IMR-90 (cell line): ENCODE results near the gene BTG4. TPM values are rescaled to one million over a fixed set of nuclear protein-coding genes. Genes with fewer than 3 reads are reported as not detected.

ENCODE experiments used
- ATAC-seq: fragments of 200-7000 bp; cut with Tn5 transposase; 2 replicates; pipeline ENCODE4 v1.9.1; 2020; ENCODE audit warnings: low read depth, mild to moderate bottlenecking, moderate library complexity
- BruUV-seq: library from RNA; stranded (reverse); fragments of 400-500 nt; replicated peaks from 2 replicates; lab custom pipeline; 2021; lab: Mats Ljungman, UMichigan
- CTCF ChIA-PET: fragments of 300-600 bp; formaldehyde crosslinking; extraction: SDS; loops from one replicate; lab custom pipeline; 2021; ENCODE audit warnings: antibody characterized with exemption; lab: Yijun Ruan, JAX
- POLR2A ChIA-PET: fragments of 300-600 bp; sonication (Branson Sonifier 250); formaldehyde crosslinking; loops from one replicate; lab custom pipeline; 2022; ENCODE audit warnings: antibody characterized with exemption; ENCODE audit not compliant: unreplicated experiment; lab: Charles Lee
- DNase-seq: peaks from one replicate; pipeline ENCODE4 v3.0.0; 2013
- H2AFZ ChIP-seq: replicated peaks from 2 replicates; pipeline ENCODE3; 2013; ENCODE audit warnings: low read length, mild to moderate bottlenecking; ENCODE audit not compliant: poor library complexity
- H2AK5ac ChIP-seq: 2 replicates; pipeline ENCODE4 v1.6.1; 2013; ENCODE audit warnings: low read depth, low read length, inconsistent platforms
- H2AK9ac ChIP-seq: replicated peaks from 2 replicates; pipeline ENCODE3; 2013; ENCODE audit warnings: mild to moderate bottlenecking, low read depth, low read length, moderate library complexity; ENCODE audit not compliant: poor library complexity
- H2BK120ac ChIP-seq: 2 replicates; pipeline ENCODE4 v1.6.1; 2013; ENCODE audit warnings: low read depth, low read length, inconsistent platforms
- H2BK15ac ChIP-seq: 3 replicates; pipeline ENCODE4 v1.6.1; 2013; ENCODE audit warnings: low read depth, low read length, inconsistent platforms
- H2BK20ac ChIP-seq: 2 replicates; pipeline ENCODE4 v1.6.1; 2013; ENCODE audit warnings: low read depth, mild to moderate bottlenecking, inconsistent platforms, low read length, moderate library complexity
- H2BK5ac ChIP-seq: 2 replicates; pipeline ENCODE4 v1.6.1; 2013; ENCODE audit warnings: mild to moderate bottlenecking, low read depth, low read length, inconsistent platforms; ENCODE audit not compliant: poor library complexity, severe bottlenecking
- H3K14ac ChIP-seq: replicated peaks from 2 replicates; pipeline ENCODE4 v1.6.1; 2013; ENCODE audit warnings: low read depth, low read length, inconsistent platforms
- H3K18ac ChIP-seq: 2 replicates; pipeline ENCODE4 v1.6.1; 2013; ENCODE audit warnings: low read depth, low read length, control low read depth
- H3K23ac ChIP-seq: 2 replicates; pipeline ENCODE4 v1.6.1; 2013; ENCODE audit warnings: low read depth, low read length, inconsistent platforms
- H3K27ac ChIP-seq: 2 replicates; pipeline ENCODE4 v1.5.1; 2013; ENCODE audit warnings: mild to moderate bottlenecking, control low read depth, low read length; ENCODE audit not compliant: insufficient read depth
- H3K27me3 ChIP-seq: 2 replicates; pipeline ENCODE4 v1.6.1; 2013; ENCODE audit warnings: low read length; ENCODE audit not compliant: control insufficient read depth, insufficient read depth
- H3K36me3 ChIP-seq: 2 replicates; pipeline ENCODE4 v1.6.1; 2013; ENCODE audit warnings: low read length, mixed read lengths; ENCODE audit not compliant: control insufficient read depth, insufficient read depth
- H3K4ac ChIP-seq: 2 replicates; pipeline ENCODE4 v1.6.1; 2013; ENCODE audit warnings: low read depth, low read length, inconsistent platforms
- H3K4me1 ChIP-seq: 2 replicates; pipeline ENCODE4 v1.6.1; 2013; ENCODE audit warnings: low read length, mixed read lengths; ENCODE audit not compliant: control insufficient read depth, insufficient read depth
- H3K4me2 ChIP-seq: 2 replicates; pipeline ENCODE4 v1.6.1; 2013; ENCODE audit warnings: low read depth, mild to moderate bottlenecking, control low read depth, low read length, moderate library complexity
- H3K4me3 ChIP-seq: 2 replicates; pipeline ENCODE4 v1.5.1; 2013; ENCODE audit warnings: low read depth, mild to moderate bottlenecking, control low read depth, low read length, moderate library complexity; ENCODE audit not compliant: insufficient read depth
- H3K56ac ChIP-seq: 2 replicates; pipeline ENCODE4 v1.6.1; 2013; ENCODE audit warnings: low read length, inconsistent platforms; ENCODE audit not compliant: insufficient read depth; ENCODE audit errors: extremely low read depth
- H3K79me1 ChIP-seq, 2 experiments: 2 replicates each; pipeline ENCODE4 v1.6.1; 2013; ENCODE audit warnings: low read length in 2 of 2, inconsistent platforms in 1 of 2, low read depth in 1 of 2
- H3K9ac ChIP-seq: 2 replicates; pipeline ENCODE4 v1.6.1; 2013; ENCODE audit warnings: low read depth, low read length, control low read depth
- H3K9me1 ChIP-seq: 2 replicates; pipeline ENCODE4 v1.6.1; 2013; ENCODE audit warnings: low read length, inconsistent platforms; ENCODE audit not compliant: insufficient read depth
- H3K9me3 ChIP-seq: 2 replicates; pipeline ENCODE4 v1.6.1; 2013; ENCODE audit warnings: low read length; ENCODE audit not compliant: control insufficient read depth, insufficient read depth
- H4K20me1 ChIP-seq: 2 replicates; pipeline ENCODE4 v1.6.1; 2013; ENCODE audit warnings: low read length, inconsistent platforms; ENCODE audit not compliant: insufficient read depth
- H4K5ac ChIP-seq: 2 replicates; pipeline ENCODE4 v1.6.1; 2013; ENCODE audit warnings: mild to moderate bottlenecking, low read depth, low read length, control low read depth
- H4K8ac ChIP-seq, 2 experiments: 2 replicates each; pipeline ENCODE4 v1.6.1; 2013; ENCODE audit warnings: low read depth in 2 of 2, low read length in 2 of 2, control low read depth in 1 of 2, inconsistent platforms in 1 of 2
- H4K91ac ChIP-seq: 2 replicates; pipeline ENCODE4 v1.6.1; 2013; ENCODE audit warnings: low read depth, low read length, inconsistent platforms; ENCODE audit not compliant: insufficient read depth
- BHLHE40 ChIP-seq: fragments of 150-350 bp; IDR thresholded peaks from 2 replicates; pipeline ENCODE4 v1.6.1; 2016; ENCODE audit warnings: mild to moderate bottlenecking, low read depth, low read length
- CEBPB ChIP-seq: IDR thresholded peaks from 2 replicates; pipeline ENCODE4 v1.6.1; 2012; ENCODE audit warnings: low read depth, low read length, improper control_type of control experiment
- CHD1 ChIP-seq: IDR thresholded peaks from 2 replicates; pipeline ENCODE4 v1.6.1; 2012; ENCODE audit warnings: low read depth, low read length, improper control_type of control experiment
- ELK1 ChIP-seq: fragments of 150-350 bp; IDR thresholded peaks from 2 replicates; pipeline ENCODE4 v1.6.1; 2016; ENCODE audit warnings: low read depth, mild to moderate bottlenecking, low read length, moderate library complexity, borderline replicate concordance
- FOS ChIP-seq: fragments of 150-350 bp; IDR thresholded peaks from 2 replicates; pipeline ENCODE4 v1.6.1; 2016; ENCODE audit warnings: low read depth, low read length
- MAFK ChIP-seq: IDR thresholded peaks from 2 replicates; pipeline ENCODE4 v1.6.1; 2012; ENCODE audit warnings: low read depth, low read length, improper control_type of control experiment
- MAZ ChIP-seq: IDR thresholded peaks from 2 replicates; pipeline ENCODE4 v1.6.1; 2012; ENCODE audit warnings: low read depth, mild to moderate bottlenecking, low read length, improper control_type of control experiment, moderate library complexity, borderline replicate concordance
- MXI1 ChIP-seq: IDR thresholded peaks from 2 replicates; pipeline ENCODE4 v1.6.1; 2012; ENCODE audit warnings: low read depth, mild to moderate bottlenecking, low read length, moderate library complexity, borderline replicate concordance
- NFE2L2 ChIP-seq: fragments of 150-350 bp; IDR thresholded peaks from 2 replicates; pipeline ENCODE4 v1.6.1; 2016; ENCODE audit warnings: low read depth, mild to moderate bottlenecking, low read length
- POLR2A ChIP-seq: IDR thresholded peaks from 2 replicates; pipeline ENCODE4 v1.6.1; 2012; ENCODE audit warnings: mild to moderate bottlenecking, low read depth, low read length
- RAD21 ChIP-seq: IDR thresholded peaks from 2 replicates; pipeline ENCODE4 v1.6.1; 2012; ENCODE audit warnings: low read length, improper control_type of control experiment
- RCOR1 ChIP-seq: IDR thresholded peaks from 2 replicates; pipeline ENCODE4 v1.6.1; 2012; ENCODE audit warnings: mild to moderate bottlenecking, low read length, improper control_type of control experiment; ENCODE audit not compliant: insufficient replicate concordance
- RFX5 ChIP-seq: IDR thresholded peaks from 2 replicates; pipeline ENCODE4 v1.8.0; 2012; ENCODE audit warnings: low read depth, mild to moderate bottlenecking, low read length, moderate library complexity
- SMC3 ChIP-seq: fragments of 150-350 bp; IDR thresholded peaks from 2 replicates; pipeline ENCODE4 v1.6.1; 2016; ENCODE audit warnings: low read depth, mild to moderate bottlenecking, antibody characterized with exemption, low read length, moderate library complexity
- whole genome bisulfite sequencing, 2 experiments: methylation state at CpG; one replicate each; pipeline versions ENCODE4 v1.1.5 to v1.1.7; 2013; ENCODE audit warnings: missing lambda C conversion rate in 2 of 2; ENCODE audit not compliant: insufficient read length in 1 of 2; ENCODE audit errors: extremely low coverage in 2 of 2; 5-methylcytosine and 5-hydroxymethylcytosine counted together
- dilution Hi-C: fragments of 300-500 bp; cut with HindIII; formaldehyde crosslinking; loops from one replicate; pipeline ENCODE4 v1.14.3; 2018; ENCODE audit warnings: low sequenced_read_pairs; ENCODE audit not compliant: unreplicated experiment
- in situ Hi-C: fragments of 300-500 bp; cut with MboI; formaldehyde crosslinking; loops from 3 replicates; pipeline ENCODE4 v1.14.3; 2019; ENCODE audit warnings: low sequenced_read_pairs, inconsistent platforms, mixed read lengths
- intact Hi-C: fragments of 100-400 bp; cut with micrococcal nuclease; formaldehyde crosslinking; loops from 2 replicates; pipeline ENCODE4 v1.10.0; 2022
- polyA plus RNA-seq, 3 experiments: library from polyadenylated mRNA; depleted of rRNA; stranded (reverse); fragments of >200 nt; gene quantifications; 2 replicates each; pipeline ENCODE4 v1.2.3, GENCODE V29; 2012; ENCODE audit warnings: low replicate concordance in 1 of 3
- total RNA-seq: library from RNA; depleted of rRNA; stranded (reverse); fragments of >200 nt; gene quantifications from 2 replicates; pipeline ENCODE4 v1.2.3, GENCODE V29; 2012
- TF ChIP-seq, protein P1 (sequence below): conservative IDR thresholded peaks from 2 replicates; pipeline ENCODE4 v1.5.1; 2012; ENCODE audit warnings: mild to moderate bottlenecking, low read depth, low read length, improper control_type of control experiment
- TF ChIP-seq, protein P2 (sequence below): fragments of 150-350 bp; IDR thresholded peaks from 2 replicates; pipeline ENCODE4 v1.6.1; 2017; ENCODE audit warnings: mild to moderate bottlenecking, antibody characterized with exemption, low read length, low read depth

Gene BTG4
- total and polyA plus RNA-seq, 2 of the 4 experiments (the other 2 are of a cell fraction) = not detected

DNA sequence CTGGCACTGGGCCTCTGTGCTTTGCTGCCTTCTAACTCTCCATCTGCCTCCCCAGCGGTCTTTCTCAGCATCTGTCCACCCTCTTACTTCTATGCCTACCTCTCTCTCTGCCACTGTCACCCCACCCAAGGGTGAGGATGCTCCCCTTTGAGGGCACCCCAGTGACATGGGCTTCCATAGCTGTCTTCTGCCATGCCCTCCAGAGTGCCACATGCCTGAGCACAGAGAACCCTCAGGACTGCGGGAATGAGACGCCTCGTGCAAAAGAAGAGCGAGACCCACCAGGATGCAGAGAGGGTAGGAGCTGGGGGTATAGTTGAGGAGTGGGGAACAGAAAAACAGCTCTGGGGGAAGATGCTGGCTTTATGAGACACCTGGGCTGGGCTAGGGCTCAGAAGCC lies 64.3 kb downstream of the BTG4 start:
- no peaks in the 10 kb centered on the region for H3K9me3 ChIP-seq
- no peak overlapping the region for H2AK9ac ChIP-seq
- no peak overlapping the region for H2AFZ ChIP-seq
- H4K8ac ChIP-seq = no peak overlapping the region
- no peak overlapping the region for H3K4ac ChIP-seq
- dilution Hi-C loops = no loop called here
- no peak overlapping the region for H2BK120ac ChIP-seq
- ChIA-PET POLR2A (no interaction called here), CTCF (interaction anchor here (0.8 kb wide), 1 partner anchor 149 kb away, joined by 3 read pairs; no protein-coding TSS in a partner anchor)
- H3K18ac ChIP-seq = no peak overlapping the region
- no peak overlapping the region for H4K5ac ChIP-seq
- H4K20me1 ChIP-seq = no peaks in the 10 kb centered on the region
- H3K4me1 ChIP-seq = peaks cover 1% of the 10 kb centered on the region; the same call in 1 of the 2 replicates
- in situ Hi-C loops = loop anchor here (5.0 to 25.0 kb wide), 3 partner anchors 166 to 1236 kb away; no protein-coding TSS in a partner anchor
- H2BK15ac ChIP-seq = no peak overlapping the region
- no peaks in the 10 kb centered on the region for H3K9me1 ChIP-seq
- H3K27ac ChIP-seq = no peak overlapping the region
- no peak overlapping the region for H2BK5ac ChIP-seq
- H2BK20ac ChIP-seq = no peak overlapping the region
- H2AK5ac ChIP-seq = no peak overlapping the region
- H3K36me3 ChIP-seq = no peaks in the 10 kb centered on the region
- H3K79me1 ChIP-seq = no peaks in the 10 kb centered on the region
- no peak overlapping the region for H3K9ac ChIP-seq
- BruUV-seq = no TSS peak
- H3K4me3 ChIP-seq = no peak overlapping the region
- intact Hi-C loops = loop anchor here (2.0 to 10.0 kb wide), 5 partner anchors 211 to 1243 kb away; no protein-coding TSS in a partner anchor
- no peak for ATAC-seq
- DNase-seq = no peak
- no peaks in the 10 kb centered on the region; the same call in 1 of the 2 replicates for H3K27me3 ChIP-seq
- no peak overlapping the region for H3K23ac ChIP-seq
- no CpG with 5 or more reads among the region's 5 CpGs for WGBS, 2 experiments
- TF ChIP-seq POLR2A (no peak), CHD1 (no peak), MAZ (no peak), FOS (no peak), SMC3 (no peak), MAFK (no peak), CEBPB (no peak), RAD21 (no peak), RFX5 (no peak), ELK1 (no peak), MXI1 (no peak), RCOR1 (no peak), BHLHE40 (no peak), NFE2L2 (no peak)
- TF ChIP-seq, protein P1, sequence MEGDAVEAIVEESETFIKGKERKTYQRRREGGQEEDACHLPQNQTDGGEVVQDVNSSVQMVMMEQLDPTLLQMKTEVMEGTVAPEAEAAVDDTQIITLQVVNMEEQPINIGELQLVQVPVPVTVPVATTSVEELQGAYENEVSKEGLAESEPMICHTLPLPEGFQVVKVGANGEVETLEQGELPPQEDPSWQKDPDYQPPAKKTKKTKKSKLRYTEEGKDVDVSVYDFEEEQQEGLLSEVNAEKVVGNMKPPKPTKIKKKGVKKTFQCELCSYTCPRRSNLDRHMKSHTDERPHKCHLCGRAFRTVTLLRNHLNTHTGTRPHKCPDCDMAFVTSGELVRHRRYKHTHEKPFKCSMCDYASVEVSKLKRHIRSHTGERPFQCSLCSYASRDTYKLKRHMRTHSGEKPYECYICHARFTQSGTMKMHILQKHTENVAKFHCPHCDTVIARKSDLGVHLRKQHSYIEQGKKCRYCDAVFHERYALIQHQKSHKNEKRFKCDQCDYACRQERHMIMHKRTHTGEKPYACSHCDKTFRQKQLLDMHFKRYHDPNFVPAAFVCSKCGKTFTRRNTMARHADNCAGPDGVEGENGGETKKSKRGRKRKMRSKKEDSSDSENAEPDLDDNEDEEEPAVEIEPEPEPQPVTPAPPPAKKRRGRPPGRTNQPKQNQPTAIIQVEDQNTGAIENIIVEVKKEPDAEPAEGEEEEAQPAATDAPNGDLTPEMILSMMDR = no peak
- TF ChIP-seq, protein P2, sequence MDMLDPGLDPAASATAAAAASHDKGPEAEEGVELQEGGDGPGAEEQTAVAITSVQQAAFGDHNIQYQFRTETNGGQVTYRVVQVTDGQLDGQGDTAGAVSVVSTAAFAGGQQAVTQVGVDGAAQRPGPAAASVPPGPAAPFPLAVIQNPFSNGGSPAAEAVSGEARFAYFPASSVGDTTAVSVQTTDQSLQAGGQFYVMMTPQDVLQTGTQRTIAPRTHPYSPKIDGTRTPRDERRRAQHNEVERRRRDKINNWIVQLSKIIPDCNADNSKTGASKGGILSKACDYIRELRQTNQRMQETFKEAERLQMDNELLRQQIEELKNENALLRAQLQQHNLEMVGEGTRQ = no peak
- H3K56ac ChIP-seq = no peak overlapping the region
- no peak overlapping the region for H3K14ac ChIP-seq
- H4K91ac ChIP-seq = no peak overlapping the region
- H3K4me2 ChIP-seq = no peak overlapping the region
